Measurements from ENCODE around the gene WNT3A.

WNT3A gene

DNA sequence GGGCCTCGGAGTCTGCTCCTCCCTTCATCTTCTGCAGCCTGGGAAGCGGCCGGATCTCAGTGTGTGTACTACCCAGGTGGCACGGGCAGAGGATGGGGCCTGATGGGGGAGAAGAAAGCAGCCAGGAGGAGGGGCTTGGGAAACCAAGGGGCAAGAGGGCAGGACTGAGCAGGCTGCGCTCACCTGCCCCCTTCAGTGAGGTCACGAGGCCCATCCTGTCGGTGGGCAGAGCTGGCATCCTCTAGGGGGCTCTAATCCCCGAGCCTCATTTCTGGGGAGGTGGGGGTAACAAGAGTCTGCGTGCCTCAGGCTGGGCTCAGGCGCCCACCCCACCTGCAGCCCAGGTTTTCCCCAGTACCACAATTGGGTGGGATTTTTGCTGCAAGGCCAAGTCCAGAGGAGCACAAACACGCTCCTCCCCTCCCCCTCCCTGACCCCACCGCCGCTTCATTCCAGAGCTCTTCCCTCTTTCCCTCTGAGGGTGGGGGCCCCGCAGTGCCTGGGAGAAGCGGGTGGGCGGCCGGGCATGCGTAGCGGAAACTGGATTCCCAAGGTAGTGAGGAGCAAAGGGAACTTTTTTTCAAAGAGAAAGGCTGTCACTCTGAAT lies 1.8 kb upstream of the WNT3A start:
- TF ChIP-seq, protein P1, sequence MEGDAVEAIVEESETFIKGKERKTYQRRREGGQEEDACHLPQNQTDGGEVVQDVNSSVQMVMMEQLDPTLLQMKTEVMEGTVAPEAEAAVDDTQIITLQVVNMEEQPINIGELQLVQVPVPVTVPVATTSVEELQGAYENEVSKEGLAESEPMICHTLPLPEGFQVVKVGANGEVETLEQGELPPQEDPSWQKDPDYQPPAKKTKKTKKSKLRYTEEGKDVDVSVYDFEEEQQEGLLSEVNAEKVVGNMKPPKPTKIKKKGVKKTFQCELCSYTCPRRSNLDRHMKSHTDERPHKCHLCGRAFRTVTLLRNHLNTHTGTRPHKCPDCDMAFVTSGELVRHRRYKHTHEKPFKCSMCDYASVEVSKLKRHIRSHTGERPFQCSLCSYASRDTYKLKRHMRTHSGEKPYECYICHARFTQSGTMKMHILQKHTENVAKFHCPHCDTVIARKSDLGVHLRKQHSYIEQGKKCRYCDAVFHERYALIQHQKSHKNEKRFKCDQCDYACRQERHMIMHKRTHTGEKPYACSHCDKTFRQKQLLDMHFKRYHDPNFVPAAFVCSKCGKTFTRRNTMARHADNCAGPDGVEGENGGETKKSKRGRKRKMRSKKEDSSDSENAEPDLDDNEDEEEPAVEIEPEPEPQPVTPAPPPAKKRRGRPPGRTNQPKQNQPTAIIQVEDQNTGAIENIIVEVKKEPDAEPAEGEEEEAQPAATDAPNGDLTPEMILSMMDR (IDR thresholded peaks at IDR 0.05; ENCODE audit: low read depth, low read length): no peak
- DNase-seq (ENCODE audit: extremely low read depth, low read depth): no peak

DNA sequence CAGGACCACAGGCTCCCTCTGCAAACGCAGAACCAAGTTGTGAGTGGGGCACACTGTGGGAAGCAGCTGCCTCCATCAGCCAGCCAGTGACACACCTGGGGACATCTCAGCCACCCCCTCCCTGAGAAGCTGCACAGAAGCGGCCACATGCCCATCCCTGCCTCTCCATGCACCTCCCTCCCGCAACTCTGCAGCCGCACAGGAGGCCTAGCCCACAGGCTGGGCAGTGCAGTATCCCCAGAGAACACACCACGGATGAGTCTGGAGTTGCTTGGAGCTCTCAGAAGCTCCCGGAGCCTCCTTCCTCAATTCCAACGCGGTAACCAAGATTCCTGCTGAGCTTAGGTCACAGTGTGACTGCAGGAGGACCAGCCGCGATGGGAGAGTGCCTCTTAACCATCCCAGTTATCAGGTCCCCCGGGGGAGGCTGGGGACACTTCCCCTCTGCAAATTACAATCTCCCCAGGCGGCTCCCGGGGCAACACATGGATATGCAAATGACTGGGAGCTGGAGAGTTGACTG lies 1.2 kb upstream of the WNT3A start:
- TF ChIP-seq, protein P1 (IDR thresholded peaks at IDR 0.05; ENCODE audit: low read depth, low read length): no peak

DNA sequence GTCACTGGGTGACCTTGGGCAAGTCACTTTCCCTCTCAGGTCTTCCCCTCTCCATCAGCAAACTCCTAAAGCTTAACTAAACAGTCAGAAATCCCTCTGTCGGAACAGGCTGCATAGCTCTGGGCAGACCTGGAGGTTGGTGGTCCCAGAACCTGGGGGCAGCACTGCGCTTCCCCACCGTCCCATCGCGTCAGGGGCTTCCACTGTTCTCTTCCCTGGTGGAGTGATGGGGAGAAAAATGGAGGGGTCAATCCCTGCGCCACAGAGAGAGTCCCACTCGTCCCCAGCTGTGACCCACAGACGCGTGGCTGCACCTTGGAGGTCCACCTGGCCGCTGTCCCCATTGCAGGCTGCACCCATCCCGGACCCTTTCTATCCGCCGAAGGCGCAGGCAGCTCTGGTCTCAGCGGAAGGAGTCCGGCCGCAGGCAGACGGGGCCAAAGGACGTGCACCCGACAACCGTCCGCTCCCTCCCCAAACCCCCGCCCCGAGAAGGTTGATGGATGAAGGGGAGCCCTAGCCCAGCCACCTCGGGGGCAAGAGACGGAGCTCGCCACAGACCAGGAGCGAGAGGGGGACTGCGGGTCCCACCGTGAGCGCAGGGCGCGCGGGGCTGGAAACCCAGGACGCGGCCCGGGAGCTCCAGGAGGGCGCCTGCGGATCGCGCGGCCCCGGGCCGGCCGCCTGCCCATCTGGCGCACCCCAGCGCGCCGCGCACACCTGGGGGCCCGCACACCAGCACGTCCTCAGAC lies 588 bp upstream of the WNT3A start:
- DNase-seq (ENCODE audit: extremely low read depth, low read depth): no peak
- TF ChIP-seq, protein P1 (IDR thresholded peaks at IDR 0.05; ENCODE audit: low read depth, low read length): no peak

More for the DNA sequence above, 1.2 kb upstream of the WNT3A start:
- DNase-seq (ENCODE audit: extremely low read depth, low read depth): no peak

DNA sequence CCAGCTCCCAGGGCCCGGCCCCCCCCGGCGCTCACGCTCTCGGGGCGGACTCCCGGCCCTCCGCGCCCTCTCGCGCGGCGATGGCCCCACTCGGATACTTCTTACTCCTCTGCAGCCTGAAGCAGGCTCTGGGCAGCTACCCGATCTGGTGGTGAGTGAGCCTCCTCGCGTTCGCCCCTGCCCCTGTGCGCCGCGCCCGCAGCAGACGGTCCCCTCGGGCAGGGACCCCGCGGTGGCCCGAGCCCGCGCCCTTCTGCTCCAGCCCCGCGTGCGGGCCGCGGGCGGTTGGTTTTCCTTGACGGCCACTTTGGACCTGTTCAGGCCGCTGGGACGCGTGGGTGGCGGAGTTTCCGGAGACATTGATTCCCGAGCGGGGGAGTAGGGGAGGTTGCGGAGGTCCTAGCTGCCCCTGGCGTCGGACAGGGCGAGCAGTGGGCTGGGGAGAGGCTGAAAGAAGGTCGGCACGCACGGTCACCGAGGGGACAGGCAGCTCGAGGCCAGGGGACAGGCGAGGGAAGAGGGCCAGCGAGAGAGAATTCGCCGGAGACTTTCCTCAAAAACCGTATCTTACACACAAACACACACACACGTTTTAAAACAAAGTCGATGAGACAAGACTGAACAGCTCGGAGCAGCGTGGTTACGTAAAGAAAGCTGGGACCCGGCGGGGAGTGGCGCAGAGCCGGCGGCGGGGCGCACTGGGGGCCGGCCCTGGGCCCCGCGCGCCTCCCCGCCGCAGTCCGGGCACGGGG lies 427 bp downstream of the WNT3A start:
- no peak for DNase-seq (ENCODE audit: extremely low read depth, low read depth)

DNA sequence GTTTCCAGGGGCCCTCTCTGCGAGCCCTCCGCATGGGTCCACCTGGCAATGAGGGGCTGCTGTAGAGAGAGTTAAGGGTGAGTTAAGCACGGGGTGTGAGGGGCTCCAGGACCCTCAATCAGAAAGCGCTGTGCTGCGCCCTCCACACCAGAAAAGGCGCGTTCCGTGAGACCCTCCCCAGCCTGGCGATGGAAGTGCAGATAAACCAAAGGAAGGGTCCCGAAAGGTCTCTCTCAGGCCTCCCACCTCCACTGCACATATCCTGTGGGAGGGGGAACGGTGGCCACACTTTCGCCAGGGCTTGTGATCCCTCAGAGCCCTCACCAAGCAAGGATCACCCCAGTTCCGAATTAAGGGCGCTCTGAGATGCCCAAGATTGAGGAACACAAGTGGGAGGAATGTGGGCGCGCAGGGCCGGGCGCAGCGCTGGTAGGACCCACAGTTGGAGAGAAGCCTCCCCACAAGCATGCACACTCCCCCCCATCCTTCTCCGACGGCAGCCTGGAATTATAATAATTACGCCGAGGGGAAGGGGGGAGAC lies 1.1 kb downstream of the WNT3A start:
- no peak for DNase-seq (ENCODE audit: extremely low read depth, low read depth)
- TF ChIP-seq, protein P1 (IDR thresholded peaks at IDR 0.05; ENCODE audit: low read depth, low read length): no peak

More for the DNA sequence above, 427 bp downstream of the WNT3A start:
- TF ChIP-seq, protein P1 (IDR thresholded peaks at IDR 0.05; ENCODE audit: low read depth, low read length): no peak

DNA sequence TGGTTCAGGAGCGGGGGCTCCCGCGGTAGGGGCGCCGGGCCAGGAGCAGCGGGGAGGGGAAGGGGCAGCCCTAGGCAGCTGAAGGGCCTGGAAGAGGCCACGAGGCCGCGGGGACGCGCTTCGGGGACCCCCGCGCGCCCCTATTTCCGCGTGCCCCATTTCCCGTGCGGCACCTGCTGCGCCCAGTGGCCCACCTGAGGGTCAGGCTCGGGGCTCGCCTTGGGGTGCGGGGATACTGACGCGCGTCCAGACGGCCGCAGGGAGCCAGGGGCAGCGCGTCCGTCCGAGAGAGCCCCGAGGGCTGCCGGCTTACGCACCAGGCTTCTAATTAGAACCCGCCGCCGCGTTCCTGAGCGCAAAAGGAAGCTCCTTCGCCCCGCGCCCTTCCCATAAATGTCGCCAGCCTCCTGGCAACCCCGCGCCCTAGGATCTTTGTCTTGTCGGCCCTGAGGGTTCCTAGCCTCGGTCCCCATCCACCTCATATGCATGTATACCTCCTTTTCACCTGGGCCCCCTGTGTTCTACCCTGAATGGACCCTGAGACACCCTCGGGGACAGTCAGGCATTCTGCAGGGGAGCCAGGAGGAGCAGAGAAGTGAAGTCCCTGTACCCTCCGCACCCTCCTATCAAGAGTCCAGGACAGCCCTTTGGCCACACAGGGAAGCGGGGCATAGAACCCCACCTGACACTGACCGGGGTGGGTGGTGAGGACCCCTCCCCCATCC lies 1.8 kb downstream of the WNT3A start:
- TF ChIP-seq, protein P1 (IDR thresholded peaks at IDR 0.05; ENCODE audit: low read depth, low read length): no peak
- no peak for DNase-seq (ENCODE audit: extremely low read depth, low read depth)
